Activated T-cell treated with anti-CD3 and anti-CD28 coated beads, Interleukin-2, amount 50 U/mL, for 4 hours (primary cell): Measurements from ENCODE around the gene TRIM9. TPM values are rescaled to one million over a fixed set of nuclear protein-coding genes. Genes with fewer than 3 reads are reported as not detected.
A peak's percentile ranks its signal among the peaks of the same experiment; 100 is the strongest.
"Not testable (repeated sequence)": the region's sequence is repeated elsewhere in the genome, so short reads cannot be mapped to it uniquely, and the experiment has no call there.

Experiments used
- ATAC-seq, 2 donors: fragments of 200-7000 bp; cut with Tn5 transposase; one replicate each; pipeline ENCODE4 v1.10.0; 2021
- DNase-seq: peaks from one replicate; pipeline ENCODE4 v3.0.0-alpha.2; 2020
- H3K27me3 Mint-ChIP-seq: one replicate; pipeline ENCODE4 v1.8.0; 2021; ENCODE audit warnings: low read depth, mixed read lengths
- H3K36me3 Mint-ChIP-seq: one replicate; pipeline ENCODE4 v1.8.0; 2022; ENCODE audit warnings: mixed read lengths; ENCODE audit not compliant: insufficient read depth
- H3K4me1 Mint-ChIP-seq: one replicate; pipeline ENCODE4 v1.8.0; 2021; ENCODE audit warnings: low read depth, mixed read lengths
- H3K4me3 Mint-ChIP-seq: one replicate; pipeline ENCODE4 v1.8.0; 2021; ENCODE audit warnings: mild to moderate bottlenecking, moderate library complexity, mixed read lengths
- H3K9me3 Mint-ChIP-seq: one replicate; pipeline ENCODE4 v1.8.0; 2021; ENCODE audit warnings: mixed read lengths
- total RNA-seq, 3 donors: library from RNA; stranded (reverse); gene quantifications; one replicate each; pipeline ENCODE4 v1.2.1, GENCODE V29; 2021

Gene TRIM9
- total RNA-seq, 3 donors from 2014 or later: 0.43 to 0.58 (median 0.54) TPM

- Mint-ChIP-seq H3K27me3 (peaks cover 8% of the 10 kb centered on the region), H3K4me1 (no peaks in the 10 kb centered on the region), H3K9me3 (no peaks in the 10 kb centered on the region), H3K36me3 (no peaks in the 10 kb centered on the region), H3K4me3 (no peak overlapping the region)
- ATAC-seq: no peak
- no peak for DNase-seq
These were observed 131.0 kb downstream of the TRIM9 start for GRCh38 chr14:50963919-50964318.

GRCh38 chr14:50961605-50962221, 133.2 kb downstream of the TRIM9 start:
- DNase-seq: no peak
- Mint-ChIP-seq H3K9me3 (no peaks in the 10 kb centered on the region), H3K4me1 (no peaks in the 10 kb centered on the region), H3K36me3 (no peaks in the 10 kb centered on the region), H3K27me3 (peaks cover 8% of the 10 kb centered on the region), H3K4me3 (no peak overlapping the region)
- no peak for ATAC-seq

GRCh38 chr14:50957296-50957695, 137.6 kb downstream of the TRIM9 start:
- no peak for DNase-seq
- ATAC-seq: no peak
- Mint-ChIP-seq H3K4me1 (no peaks in the 10 kb centered on the region), H3K9me3 (no peaks in the 10 kb centered on the region), H3K36me3 (no peaks in the 10 kb centered on the region), H3K4me3 (no peak overlapping the region), H3K27me3 (peaks cover 6% of the 10 kb centered on the region)

- H3K9me3 Mint-ChIP-seq, H3K27me3 Mint-ChIP-seq, H3K36me3 Mint-ChIP-seq, H3K4me1 Mint-ChIP-seq, DNase-seq, ATAC-seq, H3K4me3 Mint-ChIP-seq: not testable (repeated sequence)
These were observed 138.5 kb downstream of the TRIM9 start for GRCh38 chr14:50956421-50956820.

- no peak for DNase-seq
These were observed 139.4 kb downstream of the TRIM9 start for GRCh38 chr14:50955373-50956043.

GRCh38 chr14:50954811-50955372, 140.0 kb downstream of the TRIM9 start:
- ATAC-seq: peak in 1 of 2 donors; percentile 60
- DNase-seq: no peak
- H3K4me1 Mint-ChIP-seq: no peaks in the 10 kb centered on the region
- H3K36me3 Mint-ChIP-seq: no peaks in the 10 kb centered on the region
- H3K4me3 Mint-ChIP-seq: no peak overlapping the region
- H3K27me3 Mint-ChIP-seq: no peaks in the 10 kb centered on the region
- H3K9me3 Mint-ChIP-seq: no peaks in the 10 kb centered on the region

More at GRCh38 chr14:50955373-50956043, 139.4 kb downstream of the TRIM9 start:
- Mint-ChIP-seq H3K27me3 (no peaks in the 10 kb centered on the region), H3K4me1 (no peaks in the 10 kb centered on the region), H3K9me3 (no peaks in the 10 kb centered on the region), H3K4me3 (no peak overlapping the region), H3K36me3 (no peaks in the 10 kb centered on the region)
- peak; percentile 25 to 72 for ATAC-seq

- Mint-ChIP-seq H3K36me3 (no peaks in the 10 kb centered on the region), H3K9me3 (no peaks in the 10 kb centered on the region), H3K4me1 (no peaks in the 10 kb centered on the region), H3K27me3 (no peaks in the 10 kb centered on the region), H3K4me3 (no peak overlapping the region)
- no peak for ATAC-seq
- DNase-seq: no peak
These were observed 141.4 kb downstream of the TRIM9 start for GRCh38 chr14:50953502-50953901.

- Mint-ChIP-seq H3K27me3 (no peaks in the 10 kb centered on the region), H3K4me3 (no peak overlapping the region), H3K9me3 (no peaks in the 10 kb centered on the region), H3K36me3 (no peaks in the 10 kb centered on the region), H3K4me1 (no peaks in the 10 kb centered on the region)
- ATAC-seq: no peak
- DNase-seq: no peak
These were observed 143.9 kb downstream of the TRIM9 start for GRCh38 chr14:50951032-50951431.

- Mint-ChIP-seq H3K4me3 (no peak overlapping the region), H3K36me3 (no peaks in the 10 kb centered on the region), H3K4me1 (peaks cover 10% of the 10 kb centered on the region), H3K27me3 (peaks cover 13% of the 10 kb centered on the region), H3K9me3 (no peaks in the 10 kb centered on the region)
- ATAC-seq (no peak), DNase-seq (no peak)
These were observed 146.7 kb downstream of the TRIM9 start for GRCh38 chr14:50948205-50948604.

GRCh38 chr14:50947446-50947845, 147.5 kb downstream of the TRIM9 start:
- Mint-ChIP-seq H3K4me3 (no peak overlapping the region), H3K27me3 (peaks cover 15% of the 10 kb centered on the region), H3K36me3 (no peaks in the 10 kb centered on the region), H3K4me1 (peaks cover 10% of the 10 kb centered on the region), H3K9me3 (no peaks in the 10 kb centered on the region)
- DNase-seq (no peak), ATAC-seq (no peak)

GRCh38 chr14:50946234-50946935, 148.5 kb downstream of the TRIM9 start:
- peaks cover 10% of the 10 kb centered on the region for H3K4me1 Mint-ChIP-seq
- no peaks in the 10 kb centered on the region for H3K9me3 Mint-ChIP-seq
- peaks cover 23% of the 10 kb centered on the region for H3K27me3 Mint-ChIP-seq
- H3K4me3 Mint-ChIP-seq: no peak overlapping the region
- ATAC-seq: no peak
- no peak for DNase-seq
- no peaks in the 10 kb centered on the region for H3K36me3 Mint-ChIP-seq

- H3K36me3 Mint-ChIP-seq: no peaks in the 10 kb centered on the region
- peaks cover 30% of the 10 kb centered on the region for H3K27me3 Mint-ChIP-seq
- ATAC-seq (peak; percentile 32 to 39), DNase-seq (no peak)
- H3K4me1 Mint-ChIP-seq: peaks cover 10% of the 10 kb centered on the region
- peak overlapping the region; percentile 81 for H3K4me3 Mint-ChIP-seq
- no peaks in the 10 kb centered on the region for H3K9me3 Mint-ChIP-seq
These were observed 150.1 kb downstream of the TRIM9 start for GRCh38 chr14:50944647-50945413.

GRCh38 chr14:50943943-50944646, 150.8 kb downstream of the TRIM9 start, which contains the start of gene PYGL:
Gene PYGL, minus strand, starts transcription at chr14:50944483. Its CDS starts 80 bp downstream, at chr14:50944403.
- H3K27me3 Mint-ChIP-seq: peaks cover 30% of the 10 kb centered on the region
- H3K36me3 Mint-ChIP-seq: no peaks in the 10 kb centered on the region
- ATAC-seq: peak; percentile 75 to 78
- DNase-seq: peak; percentile 15
- H3K4me3 Mint-ChIP-seq: peak within 1 kb of the TSS; percentile 81
- H3K9me3 Mint-ChIP-seq: no peaks in the 10 kb centered on the region
- H3K4me1 Mint-ChIP-seq: peaks cover 10% of the 10 kb centered on the region
